Germinal center (tissue), 1 donor: ENCODE data around the gene LENG9.

Experiments used
- DNase-seq: peaks from one replicate; pipeline ENCODE4 v3.0.0; 2012; ENCODE audit warnings: mixed read lengths, low spot score

LENG9 gene

GRCh38 chr19:54421521-54421920 lies 42.1 kb downstream of the LENG9 start:
- DNase-seq, result no peak

DNA sequence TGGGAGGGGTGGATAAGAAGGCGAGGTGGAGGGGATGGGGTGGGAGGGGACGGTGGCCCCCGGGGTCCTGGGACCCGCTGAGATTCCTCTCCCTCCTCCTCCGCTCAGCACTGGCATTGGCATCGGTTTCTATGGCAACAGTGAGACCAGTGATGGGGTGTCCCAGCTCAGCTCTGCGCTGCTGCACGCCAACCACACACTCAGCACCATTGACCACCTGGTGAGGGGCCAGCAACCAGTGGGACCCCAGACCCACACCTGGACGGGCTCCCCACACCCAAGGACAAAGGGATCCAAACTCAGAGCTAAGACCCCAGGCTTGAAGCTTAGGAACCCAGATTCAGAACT lies 42.4 kb downstream of the LENG9 start:
- DNase-seq, result no peak

DNA sequence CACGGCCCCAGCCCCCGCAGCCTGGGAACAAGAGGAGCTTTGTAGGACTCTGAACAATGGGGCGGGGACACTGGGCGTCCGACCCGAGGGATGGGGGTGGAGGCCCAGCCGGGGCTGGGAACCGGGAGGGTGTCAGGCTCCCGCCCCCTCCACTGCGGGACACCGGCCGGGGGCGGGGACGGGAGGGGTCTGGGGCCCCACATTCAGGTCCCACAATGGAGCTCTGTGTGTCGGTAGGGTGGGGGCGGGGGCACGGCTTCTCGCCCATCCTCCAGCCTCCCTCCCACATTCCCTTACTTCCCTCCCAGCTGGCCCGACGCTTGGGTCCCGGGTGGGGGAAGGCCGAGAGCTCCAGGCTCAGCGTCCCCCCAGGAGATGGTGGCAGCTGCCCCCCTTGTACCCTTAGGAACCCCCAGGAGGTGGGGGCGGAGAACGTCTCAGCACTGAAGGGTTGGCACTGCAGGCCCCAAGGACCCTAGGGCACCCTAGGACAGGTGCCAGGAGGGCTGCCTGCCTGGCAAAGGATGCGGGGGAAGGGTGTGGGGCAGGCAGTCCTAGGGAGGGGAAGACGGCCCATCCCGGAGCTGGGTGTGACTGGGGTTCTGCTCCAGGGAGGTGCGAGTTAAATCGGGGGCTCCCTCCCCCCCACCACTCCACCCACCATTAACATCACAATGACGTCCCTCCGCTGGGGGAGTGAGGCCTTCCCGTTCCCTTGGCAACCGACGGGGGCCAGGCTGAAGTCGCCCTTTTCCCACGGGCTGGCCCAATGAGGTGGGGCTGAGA lies 43.0 kb downstream of the LENG9 start:
- no peak for DNase-seq

DNA sequence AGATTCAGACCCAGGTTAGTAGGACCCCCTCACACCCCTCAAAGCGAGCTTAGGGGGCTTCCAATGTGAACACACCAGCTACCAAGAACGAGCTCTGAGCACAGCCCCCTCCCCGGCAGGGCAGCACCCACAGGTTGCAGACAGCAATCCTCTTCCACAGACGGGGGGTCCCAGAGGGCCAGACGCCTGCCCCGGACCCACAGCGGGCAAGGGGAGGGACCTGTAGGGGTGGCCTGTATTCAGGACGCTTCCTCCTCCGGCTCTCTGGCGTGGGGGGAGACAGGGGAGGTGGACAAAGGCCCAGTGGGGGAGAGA lies 43.6 kb downstream of the LENG9 start:
- no peak for DNase-seq

- DNase-seq, result no peak
These were observed 44.4 kb downstream of the LENG9 start for GRCh38 chr19:54418930-54419800.

- no peak for DNase-seq
These were observed 45.3 kb downstream of the LENG9 start for GRCh38 chr19:54418030-54418929.

DNA sequence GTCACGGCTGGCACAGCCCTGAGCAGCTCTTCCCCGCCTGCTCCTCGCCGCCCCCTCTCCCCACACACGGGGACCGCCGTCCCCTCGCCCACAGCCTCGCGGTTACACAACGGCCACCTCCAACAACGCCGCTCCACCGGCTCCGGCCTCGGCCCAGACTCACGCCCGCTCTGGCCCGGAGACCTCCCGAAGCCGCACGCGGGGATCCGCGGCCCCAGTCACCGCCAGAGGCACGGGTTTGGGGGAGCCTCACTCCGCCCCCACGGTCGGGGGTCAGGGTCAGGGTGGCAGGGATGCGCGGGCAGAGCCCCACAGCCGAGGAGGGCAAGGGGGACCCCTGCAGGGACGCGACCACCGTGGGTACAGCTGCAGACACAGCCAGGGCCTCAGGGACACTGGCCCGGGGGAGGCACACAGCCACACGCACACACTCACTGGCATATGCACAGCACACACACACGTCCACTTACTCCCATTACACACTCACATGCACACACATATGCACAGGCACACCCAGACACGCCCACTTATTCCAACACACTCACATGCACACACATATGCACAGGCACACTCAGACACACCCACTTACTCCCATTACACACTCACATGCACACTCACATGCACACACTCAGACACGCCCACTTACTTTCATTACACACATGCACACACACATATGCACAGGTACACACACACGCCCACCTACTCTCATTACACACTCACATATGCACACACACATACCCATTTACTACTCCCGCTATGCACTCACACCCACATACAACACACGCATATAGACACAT lies 46.7 kb downstream of the LENG9 start:
- no peak for DNase-seq

- no peak for DNase-seq
These were observed 47.5 kb downstream of the LENG9 start for GRCh38 chr19:54415901-54416673.

DNA sequence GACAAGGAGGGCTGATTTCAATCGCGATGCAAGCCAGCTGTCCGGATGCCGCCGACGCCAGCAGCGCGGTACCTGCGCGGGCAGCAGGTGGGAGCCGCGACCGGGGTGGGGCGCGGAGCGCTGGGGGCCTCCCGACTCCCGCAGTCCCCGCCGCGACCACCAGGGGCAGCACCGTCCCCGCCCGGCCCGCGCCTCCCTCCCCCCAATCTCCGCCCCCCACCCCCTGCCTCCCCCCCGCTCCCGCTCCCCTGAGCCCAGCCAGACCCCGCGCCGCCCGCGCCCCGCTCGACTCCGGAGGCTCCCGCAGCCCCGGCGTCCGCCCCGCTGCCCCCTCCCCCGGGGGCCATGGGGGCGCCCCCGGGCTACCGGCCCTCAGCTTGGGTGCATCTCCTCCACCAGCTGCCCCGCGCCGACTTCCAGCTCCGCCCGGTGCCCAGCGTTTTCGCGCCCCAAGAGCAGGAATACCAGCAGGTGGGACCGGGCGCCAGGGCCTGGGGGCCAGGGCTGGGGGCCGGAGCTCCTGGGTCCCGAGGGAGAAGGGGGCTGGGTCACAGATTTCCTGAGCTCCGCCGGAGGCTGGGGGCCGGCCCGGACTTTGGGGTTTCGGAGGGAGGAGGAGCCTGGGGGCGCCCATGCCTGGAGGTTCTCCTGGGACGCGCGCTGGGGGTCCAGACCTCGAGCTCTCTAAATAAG lies 48.2 kb downstream of the LENG9 start, which contains the start of gene TTYH1:
Gene TTYH1 (plus strand): TSS at position 257 of the 693 bp plus-strand sequence. CDS start 89 bp downstream, at position 346.
- DNase-seq, result peak; percentile 84

- no peak for DNase-seq
These were observed 49.4 kb downstream of the LENG9 start for GRCh38 chr19:54414156-54414555.

GRCh38 chr19:54412877-54413276 lies 50.7 kb downstream of the LENG9 start:
- DNase-seq, result no peak
